Stimulated activated CD8-positive, alpha-beta memory T cell treated with anti-CD3 and anti-CD28 coated beads, Interleukin-15, amount 100 ng/mL, for 24 hours (primary cell): Measurements from ENCODE around the gene LCE1B.

Source experiments
- DNase-seq: peaks from one replicate; pipeline ENCODE4 v3.0.0-alpha.2; 2020; ENCODE audit warnings: low read depth

The LCE1B gene

DNA sequence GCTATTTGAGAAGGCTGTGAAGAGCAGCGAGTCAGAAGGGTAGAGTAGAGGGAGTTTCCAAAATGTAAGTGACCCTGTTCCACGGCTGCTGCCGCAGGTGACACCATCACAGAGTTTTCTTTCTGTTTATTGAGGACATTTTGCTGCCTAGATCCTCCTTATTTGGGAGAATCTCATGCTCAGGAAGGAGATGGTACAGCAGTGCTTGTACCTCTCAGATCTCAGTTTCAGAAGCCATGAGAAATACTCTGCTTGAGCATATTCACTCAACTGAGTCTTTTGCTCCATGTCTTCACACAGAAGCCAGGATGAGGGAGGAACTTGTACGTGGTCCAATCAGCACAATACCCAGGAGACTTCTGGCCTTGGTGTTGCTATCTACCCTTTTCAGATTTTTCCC lies 49.6 kb downstream of the LCE1B start:
- no peak for DNase-seq
